Aorta (tissue), 5 donors: ENCODE results near the gene DGCR8. TPM values are rescaled to one million over a fixed set of nuclear protein-coding genes. Genes with fewer than 3 reads are reported as not detected.
"Not testable (repeated sequence)": the region's sequence is repeated elsewhere in the genome, so short reads cannot be mapped to it uniquely, and the experiment has no call there.

Experiments used
- ATAC-seq: fragments of 200-7000 bp; cut with Tn5 transposase; one replicate; pipeline ENCODE4 v1.9.1; 2022; ENCODE audit warnings: moderate library complexity; ENCODE audit not compliant: low FRiP score
- DNase-seq, 2 donors: peaks; one replicate each; pipeline ENCODE4 v3.0.0-alpha.2; 2020
- H3K27ac ChIP-seq, 2 donors: one replicate each; pipeline ENCODE4 v1.5.1; 2013; ENCODE audit warnings: low read length in 2 of 2, mild to moderate bottlenecking in 2 of 2, moderate library complexity in 2 of 2, control low read depth in 1 of 2, inconsistent platforms in 1 of 2, low read depth in 1 of 2
- H3K27me3 ChIP-seq, 2 donors: one replicate each; pipeline ENCODE4 v1.6.1; 2013; ENCODE audit warnings: control low read depth in 1 of 2, low read length in 1 of 2, mild to moderate bottlenecking in 1 of 2, moderate library complexity in 1 of 2; ENCODE audit not compliant: insufficient read depth in 2 of 2, control insufficient read depth in 1 of 2
- H3K36me3 ChIP-seq, 2 donors: one replicate each; pipeline ENCODE4 v1.6.1; 2013; ENCODE audit warnings: control low read depth in 1 of 2, low read length in 1 of 2, mild to moderate bottlenecking in 1 of 2; ENCODE audit not compliant: insufficient read depth in 2 of 2, control insufficient read depth in 1 of 2
- H3K4me1 ChIP-seq, 2 donors: one replicate each; pipeline ENCODE4 v1.6.1; 2013; ENCODE audit warnings: low read length in 2 of 2, control low read depth in 1 of 2, mild to moderate bottlenecking in 1 of 2, moderate library complexity in 1 of 2; ENCODE audit not compliant: insufficient read depth in 2 of 2, control insufficient read depth in 1 of 2
- H3K4me3 ChIP-seq, 2 donors: one replicate each; pipeline ENCODE4 v1.5.1; 2013; ENCODE audit warnings: low read length in 2 of 2, control low read depth in 1 of 2, mild to moderate bottlenecking in 1 of 2
- H3K9me3 ChIP-seq: one replicate; pipeline ENCODE4 v1.6.1; 2013; ENCODE audit warnings: mild to moderate bottlenecking, low read length; ENCODE audit not compliant: control insufficient read depth
- WGBS, 2 donors: extraction: QIAGEN DNeasy Blood & Tissue Kit; methylation state at CpG; one replicate each; pipeline ENCODE4 v1.1.7; 2013; 5-methylcytosine and 5-hydroxymethylcytosine counted together
- intact Hi-C, 2 donors: fragments of 100-400 bp; cut with DNase I; formaldehyde crosslinking; loops; one replicate each; pipeline versions ENCODE4 v1.14.2 to v1.15.0; 2022
- microRNA-seq, 2 donors: library from miRNA; unstranded; fragments of <30 nt; microRNA quantifications; one replicate each; pipeline ENCODE4 v1.2.0, GENCODE V29; 2020
- polyA plus RNA-seq, 2 donors: library from polyadenylated mRNA; stranded (reverse); fragments of 200-250 nt; gene quantifications; one replicate each; pipeline ENCODE4 v1.2.3, GENCODE V29; 2013
- total RNA-seq, 2 donors: library from RNA; stranded (reverse); fragmentation: NEBNext Ultra II Directional; extraction: Animal tissue kit (Norgen Biotek cat#: 25700); gene quantifications; one replicate each; pipeline ENCODE4 v1.2.1, GENCODE V29; 2021
- donor health status: healthy with polysubstance abuse.
- donor health status: Bipolar disorder and iron deficiency.
- donor health status: DM: no; HTN: no; CAD: no.
- donor health status: DM: no; HTN: no; CAD: no.
- donor health status: DM: yes; HTN: yes; CAD: no.

Gene DGCR8
- total and polyA plus RNA-seq, 4 donors = 5.5 to 43.9 (median 27.2) TPM

DNA sequence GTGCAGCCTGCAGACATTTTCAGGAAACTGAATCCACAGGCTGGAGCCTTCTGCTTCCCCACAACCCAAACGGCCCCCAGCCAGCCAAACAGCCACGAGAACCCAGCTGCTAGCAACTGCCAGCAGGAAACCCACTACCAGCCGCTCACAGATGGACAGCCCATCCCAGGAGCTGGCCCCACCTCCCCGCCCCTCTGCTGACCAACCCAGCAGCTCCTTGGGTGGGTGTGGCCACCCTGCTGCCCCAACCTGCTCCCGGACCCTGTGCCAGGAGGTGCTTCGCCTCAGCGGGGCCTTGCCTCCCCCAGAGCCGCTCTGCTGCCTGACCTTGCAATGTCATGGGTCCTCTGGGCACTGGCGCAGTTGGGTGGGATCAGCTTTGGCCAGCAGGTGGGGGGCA, 79.0 kb downstream of the DGCR8 start:
- intact Hi-C loops = loop anchor here in 1 of 2 donors (5.0 kb wide), 1 partner anchor 108 kb away; the partner anchor contains the start of gene RTN4R
- ATAC-seq (no peak), DNase-seq (no peak)
- no peaks in the 10 kb centered on the region for H3K9me3 ChIP-seq
- H3K4me3 ChIP-seq = no peak overlapping the region
- H3K27me3 ChIP-seq = no peaks in the 10 kb centered on the region
- no peak overlapping the region for H3K27ac ChIP-seq
- H3K36me3 ChIP-seq = no peaks in the 10 kb centered on the region
- H3K4me1 ChIP-seq = no peaks in the 10 kb centered on the region
- WGBS, 2 donors = 78 to 89% methylated on average over 9 of the region's 9 CpGs

DNA sequence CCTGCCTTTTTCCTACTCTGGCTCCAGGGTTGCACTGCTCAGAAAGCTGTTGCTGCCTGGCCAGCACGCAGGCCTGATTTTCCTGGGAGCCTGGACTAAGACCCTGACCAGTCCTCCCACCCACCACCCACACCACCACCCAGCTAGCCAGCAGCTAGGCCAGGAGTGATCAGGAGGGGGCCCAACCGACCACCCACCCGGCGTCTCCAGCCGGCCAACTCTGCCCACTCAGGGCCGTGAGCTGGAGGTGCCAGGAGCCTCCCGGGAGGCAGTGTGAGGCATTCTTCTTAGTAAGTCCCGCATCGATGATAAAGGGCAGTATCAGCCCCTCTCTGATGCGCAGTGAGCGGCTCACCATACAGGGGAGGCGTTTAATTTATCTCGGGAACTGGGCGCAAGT, 79.5 kb downstream of the DGCR8 start:
- H3K4me1 ChIP-seq, H3K27ac ChIP-seq, H3K9me3 ChIP-seq, H3K4me3 ChIP-seq, H3K36me3 ChIP-seq, ATAC-seq, H3K27me3 ChIP-seq, DNase-seq: not testable (repeated sequence)
- WGBS, 2 donors = 83 to 89% methylated on average over 8 to 13 of the region's 14 CpGs
- intact Hi-C loops = loop anchor here in 1 of 2 donors (5.0 kb wide), 1 partner anchor 108 kb away; the partner anchor contains the start of gene RTN4R

DNA sequence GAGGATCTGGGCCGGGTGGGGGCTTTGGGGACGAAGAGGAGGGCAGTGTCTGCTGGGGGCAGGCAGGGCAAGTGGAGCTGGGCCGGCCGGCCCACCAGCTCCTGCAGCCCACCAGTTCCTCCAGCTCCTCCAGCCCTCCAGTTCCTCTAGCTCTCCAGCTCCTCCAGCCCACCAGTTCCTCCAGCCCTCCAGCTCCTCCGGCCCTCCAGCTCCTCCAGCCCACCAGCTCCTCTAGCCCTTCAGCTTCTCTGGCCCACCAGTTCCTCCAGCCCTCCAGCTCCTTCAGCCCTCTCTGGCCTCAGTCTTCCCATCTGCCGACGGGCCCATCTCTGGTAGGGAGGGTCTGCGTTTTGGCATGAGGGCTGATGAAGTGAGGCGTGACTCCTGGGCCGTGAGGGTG, 80.0 kb downstream of the DGCR8 start:
- intact Hi-C loops = no loop called here
- no peaks in the 10 kb centered on the region for H3K4me1 ChIP-seq
- H3K4me3 ChIP-seq = no peak overlapping the region
- H3K9me3 ChIP-seq = no peaks in the 10 kb centered on the region
- DNase-seq = no peak
- H3K27me3 ChIP-seq = no peaks in the 10 kb centered on the region
- no peak overlapping the region for H3K27ac ChIP-seq
- ATAC-seq = no peak
- H3K36me3 ChIP-seq = no peaks in the 10 kb centered on the region
- 88 to 91% methylated on average over 9 to 10 of the region's 10 CpGs for WGBS, 2 donors

Small RNA genes within 50 kb of the gene (microRNA-seq; reads per million reads assigned to microRNA genes)
- 676 to 1,085 reads per million in 2 donors for gene MIR185
- gene MIR6816 = 0 to 0.60 reads per million in 2 donors

Other genes starting within 250 kb of the DGCR8 start
- 1 to 10 TPM; 4.7 to 5.0 TPM for gene GNB1L, start 225.4 kb upstream of the DGCR8 start, total RNA-seq
- gene GNB1L, start 225.4 kb upstream of the DGCR8 start, polyA plus RNA-seq = 10 to 100 TPM in 1 of 2 donors, 1 to 10 TPM in 1; 4.3 to 12.6 TPM
- gene RTL10, start 225.4 kb upstream of the DGCR8 start, total RNA-seq = 10 to 100 TPM in 1 of 2 donors, 1 to 10 TPM in 1; 7.7 to 16.6 TPM
- gene RTL10, start 225.4 kb upstream of the DGCR8 start, polyA plus RNA-seq = 1 to 10 TPM; 5.5 to 8.0 TPM
- 100 to 1,000 TPM; 101 to 111 TPM for gene COMT, start 138.5 kb upstream of the DGCR8 start, total RNA-seq
- gene COMT, start 138.5 kb upstream of the DGCR8 start, polyA plus RNA-seq = 100 to 1,000 TPM in 1 of 2 donors, 10 to 100 TPM in 1; 96.7 to 176 TPM
- 10 to 100 TPM; 21.0 to 29.5 TPM for gene TXNRD2, start 138.4 kb upstream of the DGCR8 start, total RNA-seq
- gene TXNRD2, start 138.4 kb upstream of the DGCR8 start, polyA plus RNA-seq = 10 to 100 TPM; 13.3 to 59.0 TPM
- gene ARVCF, start 63.4 kb upstream of the DGCR8 start, total RNA-seq = 10 to 100 TPM; 59.7 to 64.4 TPM
- gene ARVCF, start 63.4 kb upstream of the DGCR8 start, polyA plus RNA-seq = 100 to 1,000 TPM in 1 of 2 donors, 10 to 100 TPM in 1; 15.4 to 102 TPM
- 10 to 100 TPM; 35.2 to 45.3 TPM for gene TANGO2, start 59.1 kb upstream of the DGCR8 start, total RNA-seq
- gene TANGO2, start 59.1 kb upstream of the DGCR8 start, polyA plus RNA-seq = 10 to 100 TPM; 24.8 to 38.0 TPM
- 10 to 100 TPM; 49.8 to 54.7 TPM for gene RANBP1, start 35.9 kb downstream of the DGCR8 start, total RNA-seq
- 10 to 100 TPM; 57.6 to 75.0 TPM for gene RANBP1, start 35.9 kb downstream of the DGCR8 start, polyA plus RNA-seq
- 10 to 100 TPM; 42.5 to 49.8 TPM for gene TRMT2A, start 37.0 kb downstream of the DGCR8 start, total RNA-seq
- gene TRMT2A, start 37.0 kb downstream of the DGCR8 start, polyA plus RNA-seq = 100 to 1,000 TPM in 1 of 2 donors, 10 to 100 TPM in 1; 15.9 to 152 TPM
- gene ZDHHC8, start 51.6 kb downstream of the DGCR8 start, total RNA-seq = 10 to 100 TPM; 56.0 to 71.9 TPM
- gene ZDHHC8, start 51.6 kb downstream of the DGCR8 start, polyA plus RNA-seq = 10 to 100 TPM in 1 of 2 donors, 1 to 10 TPM in 1; 6.3 to 37.1 TPM
- 1 to 10 TPM in 1 of 2 donors, under 1 TPM in 1; 0.78 to 4.0 TPM for gene CCDC188, start 70.8 kb downstream of the DGCR8 start, total RNA-seq
- gene CCDC188, start 70.8 kb downstream of the DGCR8 start, polyA plus RNA-seq = not detected
- gene RTN4R, start 188.1 kb downstream of the DGCR8 start, total RNA-seq = 1 to 10 TPM; 1.3 to 2.7 TPM
- under 1 TPM; 0.05 to 0.75 TPM for gene RTN4R, start 188.1 kb downstream of the DGCR8 start, polyA plus RNA-seq
- 10 to 100 TPM; 24.1 to 32.3 TPM for gene DGCR6L, start 239.8 kb downstream of the DGCR8 start, total RNA-seq
- gene DGCR6L, start 239.8 kb downstream of the DGCR8 start, polyA plus RNA-seq = 10 to 100 TPM; 70.0 to 73.5 TPM